T-helper 9 cell (primary cell): ENCODE measurements around the gene ATAT1.
A peak's percentile ranks its signal among the peaks of the same experiment; 100 is the strongest.

Source experiments
- DNase-seq: peaks from one replicate; pipeline ENCODE4 v3.0.0-alpha.2; 2020

Gene ATAT1

GRCh38 chr6:30613251-30614043, 13.2 kb upstream of the ATAT1 start:
- no peak for DNase-seq

GRCh38 chr6:30614044-30614842, 12.4 kb upstream of the ATAT1 start:
- no peak for DNase-seq

GRCh38 chr6:30614843-30615218, 11.8 kb upstream of the ATAT1 start:
- peak; percentile 65 for DNase-seq

GRCh38 chr6:30615219-30615957, 11.3 kb upstream of the ATAT1 start:
- no peak for DNase-seq

GRCh38 chr6:30615958-30616810, 10.5 kb upstream of the ATAT1 start:
- DNase-seq, result no peak

GRCh38 chr6:30616811-30617564, 9.7 kb upstream of the ATAT1 start, which contains the start of gene PPP1R10:
Gene PPP1R10, minus strand, starts transcription at chr6:30617243. Its CDS starts 7,299 bp downstream, at chr6:30609944.
- peak; percentile 92 for DNase-seq

GRCh38 chr6:30617565-30618269, 9.0 kb upstream of the ATAT1 start, which contains the start of gene MRPS18B:
Gene MRPS18B, plus strand, starts transcription at chr6:30617840. Its CDS starts 26 bp downstream, at chr6:30617866.
- DNase-seq, result peak; percentile 95

- no peak for DNase-seq
These were observed 8.3 kb upstream of the ATAT1 start for GRCh38 chr6:30618270-30618797.

GRCh38 chr6:30619561-30619960, 7.1 kb upstream of the ATAT1 start:
- DNase-seq, result no peak

- no peak for DNase-seq
These were observed 1.2 kb upstream of the ATAT1 start for GRCh38 chr6:30625511-30625910.

- DNase-seq, result no peak
These were observed 9.2 kb downstream of the ATAT1 start for GRCh38 chr6:30635834-30636233.

GRCh38 chr6:30640481-30640880, 13.8 kb downstream of the ATAT1 start:
- DNase-seq, result no peak

GRCh38 chr6:30641048-30641447, 14.4 kb downstream of the ATAT1 start:
- no peak for DNase-seq

- no peak for DNase-seq
These were observed 17.0 kb downstream of the ATAT1 start for GRCh38 chr6:30643656-30644055.

GRCh38 chr6:30644769-30645168, 18.1 kb downstream of the ATAT1 start:
- no peak for DNase-seq

- no peak for DNase-seq
These were observed 19.3 kb downstream of the ATAT1 start for GRCh38 chr6:30645989-30646388.

GRCh38 chr6:30646450-30647241, 20.0 kb downstream of the ATAT1 start, which contains the start of gene C6orf136:
Gene C6orf136, plus strand, starts transcription at chr6:30647133. Its CDS starts 99 bp downstream, at chr6:30647232.
- peak; percentile 88 for DNase-seq

- peak; percentile 54 for DNase-seq
These were observed 20.8 kb downstream of the ATAT1 start for GRCh38 chr6:30647242-30648116.
